Measurements from ENCODE around the gene ALDH4A1. TPM values are rescaled to one million over a fixed set of nuclear protein-coding genes. Genes with fewer than 3 reads are reported as not detected.

The ALDH4A1 gene
- total RNA-seq, 1 experiment from 2014 or later = 26.1 TPM

GRCh38 chr1:18861590-18861989, 40.8 kb downstream of the ALDH4A1 start:
- Histone ChIP-seq H4K20me1 (ENCODE audit: control insufficient read depth, insufficient read depth, insufficient read length) (no peaks in the 10 kb centered on the region), H3K4me1 (ENCODE audit: insufficient read depth, low read length) (no peaks in the 10 kb centered on the region), H2BK120ac (ENCODE audit: low read depth, low read length, poor library complexity, severe bottlenecking) (no peak overlapping the region), H2AK5ac (ENCODE audit: insufficient read length, low read length) (no peak overlapping the region), H3K23ac (ENCODE audit: insufficient read length, low read depth, low read length) (no peak overlapping the region), H2AFZ (ENCODE audit: low read length) (no peak overlapping the region), H3K9me3 (ENCODE audit: control insufficient read depth, low read depth, low read length) (no peaks in the 10 kb centered on the region), H2BK20ac (ENCODE audit: low read depth, low read length, poor library complexity, severe bottlenecking) (no peak overlapping the region), H3K27me3 (ENCODE audit: insufficient read depth, low read length) (no peaks in the 10 kb centered on the region; the same call in 1 of the 2 replicates), H3T11ph (ENCODE audit: low read length) (no peak overlapping the region), H4K5ac (ENCODE audit: insufficient read length, low read depth, low read length) (no peak overlapping the region), H2BK5ac (ENCODE audit: insufficient read length, low read length) (no peak overlapping the region), H3K27ac (ENCODE audit: insufficient read length, low read depth, low read length) (no peak overlapping the region), H3K23me2 (ENCODE audit: insufficient read length, low read depth, low read length, poor library complexity, severe bottlenecking) (no peaks in the 10 kb centered on the region), H3K79me2 (ENCODE audit: insufficient read depth, low read length) (no peaks in the 10 kb centered on the region), H3K56ac (ENCODE audit: insufficient read length, low read depth, low read length) (no peak overlapping the region), H2BK12ac (ENCODE audit: insufficient read length, low read depth, low read length) (no peak overlapping the region), H4K8ac (replicated peaks; ENCODE audit: insufficient read length, low read depth, low read length) (no peak overlapping the region), H3K4me2 (ENCODE audit: insufficient read depth, insufficient read length, low read length) (no peak overlapping the region), H4K91ac (ENCODE audit: insufficient read length, low read depth, low read length) (no peak overlapping the region), H3K18ac (ENCODE audit: insufficient read length, low read depth, low read length) (no peak overlapping the region), H2BK15ac (ENCODE audit: low read depth, low read length) (no peak overlapping the region), H3K79me1 (ENCODE audit: insufficient read depth, low read depth, low read length, poor library complexity, severe bottlenecking) (no peaks in the 10 kb centered on the region), H3K14ac (ENCODE audit: insufficient read depth, low read length) (no peak overlapping the region; the same call in 1 of the 2 replicates), H3K4ac (ENCODE audit: low read depth, low read length) (no peak overlapping the region), H3K9ac (ENCODE audit: extremely low read depth, insufficient read length, low read length) (no peak overlapping the region)
- no peak overlapping the region for H3K4me3 Mint-ChIP-seq
- no CpG with 5 or more reads among the region's 8 CpGs for WGBS (ENCODE audit: extremely low coverage, insufficient read length, low lambda C conversion rate)
- H3K27me3 Mint-ChIP-seq (ENCODE audit: low read depth) = peaks cover 25% of the 10 kb centered on the region
- H3K4me1 Mint-ChIP-seq = no peaks in the 10 kb centered on the region
- H3K27ac Mint-ChIP-seq = no peak overlapping the region; a peak in 1 of 7 replicates
- H3K36me3 Mint-ChIP-seq (ENCODE audit: insufficient read depth in 1 of 3, low read depth in 3 of 3) = no peaks in the 10 kb centered on the region
- no peaks in the 10 kb centered on the region for H3K9me3 Mint-ChIP-seq
- no peak for TF ChIP-seq CTCF (conservative IDR thresholded peaks at IDR 0.05)
- DNase-seq = no peak
